HUES64 (cell line): ENCODE measurements around the gene ZMYND10. TPM values are rescaled to one million over a fixed set of nuclear protein-coding genes. Genes with fewer than 3 reads are reported as not detected.

ENCODE experiments used
- H3K27ac ChIP-seq: 2 replicates; pipeline ENCODE4 v1.7.0; 2013; ENCODE audit warnings: low read depth, low read length, inconsistent platforms
- H3K27me3 ChIP-seq: 2 replicates; pipeline ENCODE4 v1.6.1; 2013; ENCODE audit warnings: mild to moderate bottlenecking, low read length; ENCODE audit not compliant: insufficient read depth
- H3K36me3 ChIP-seq: 2 replicates; pipeline ENCODE4 v1.6.1; 2013; ENCODE audit warnings: mild to moderate bottlenecking, low read length; ENCODE audit not compliant: insufficient read depth
- H3K4me1 ChIP-seq: 2 replicates; pipeline ENCODE4 v1.6.1; 2013; ENCODE audit warnings: mild to moderate bottlenecking, low read length, moderate library complexity; ENCODE audit not compliant: insufficient read depth
- H3K4me3 ChIP-seq: 2 replicates; pipeline ENCODE4 v1.5.1; 2013; ENCODE audit warnings: mild to moderate bottlenecking, low read length, moderate library complexity
- H3K9ac ChIP-seq: 2 replicates; pipeline ENCODE4 v1.6.1; 2013; ENCODE audit warnings: mild to moderate bottlenecking, low read depth, low read length
- H3K9me3 ChIP-seq: 2 replicates; pipeline ENCODE4 v1.6.1; 2013; ENCODE audit warnings: low read depth, low read length; ENCODE audit not compliant: insufficient read depth
- WGBS: fragments of 150-250, 120-280 bp; methylation state at CpG from one replicate; pipeline ENCODE4 v1.1.7; 2013; ENCODE audit warnings: missing lambda C conversion rate; 5-methylcytosine and 5-hydroxymethylcytosine counted together
- polyA plus RNA-seq, 2 experiments: library from polyadenylated mRNA; stranded (reverse); fragments of 50-300 nt; gene quantifications; one replicate each; pipeline ENCODE4 v1.2.3, GENCODE V29; 2013

The ZMYND10 gene
- polyA plus RNA-seq (2013, experiment 1 of 2) = 0.55 TPM
- 0.19 TPM for polyA plus RNA-seq (2013, experiment 2 of 2)

GRCh38 chr3:50345586-50346234 lies at the start of gene ZMYND10:
TSS of gene ZMYND10 (minus strand) at chr3:50345732. CDS start at chr3:50345579, 153 bp downstream.
- peak within 1 kb of the TSS; percentile 56 for H3K4me3 ChIP-seq
- no peak within 1 kb of the TSS for H3K27ac ChIP-seq
- H3K9me3 ChIP-seq = no peaks in the 10 kb centered on the region
- peaks cover 7% of the 10 kb centered on the region for H3K36me3 ChIP-seq
- no peak within 1 kb of the TSS; the same call in 1 of the 2 replicates for H3K9ac ChIP-seq
- 11% methylated on average over 45 of the region's 45 CpGs for WGBS
- H3K4me1 ChIP-seq = no peaks in the 10 kb centered on the region
- H3K27me3 ChIP-seq = peaks cover 46% of the 10 kb centered on the region

- H3K4me1 ChIP-seq = no peaks in the 10 kb centered on the region
- no peak overlapping the region for H3K4me3 ChIP-seq
- 87% methylated on average over 5 of the region's 5 CpGs for WGBS
- no peak overlapping the region for H3K9ac ChIP-seq
- no peak overlapping the region for H3K27ac ChIP-seq
- no peaks in the 10 kb centered on the region for H3K36me3 ChIP-seq
- no peaks in the 10 kb centered on the region for H3K9me3 ChIP-seq
- no peaks in the 10 kb centered on the region for H3K27me3 ChIP-seq
Measured at GRCh38 chr3:50393061-50393460, 47.5 kb upstream of the ZMYND10 start.

GRCh38 chr3:50392101-50392715 lies 46.7 kb upstream of the ZMYND10 start:
- Histone ChIP-seq H3K27me3 (no peaks in the 10 kb centered on the region), H3K4me3 (no peak overlapping the region), H3K36me3 (no peaks in the 10 kb centered on the region), H3K9ac (no peak overlapping the region), H3K9me3 (no peaks in the 10 kb centered on the region), H3K27ac (no peak overlapping the region), H3K4me1 (no peaks in the 10 kb centered on the region)
- 80% methylated on average over 5 of the region's 5 CpGs for WGBS

- H3K4me1 ChIP-seq = no peaks in the 10 kb centered on the region
- no peaks in the 10 kb centered on the region for H3K9me3 ChIP-seq
- WGBS = 90% methylated on average over 10 of the region's 12 CpGs
- H3K36me3 ChIP-seq = no peaks in the 10 kb centered on the region
- no peak overlapping the region for H3K9ac ChIP-seq
- H3K27ac ChIP-seq = no peak overlapping the region
- no peak overlapping the region for H3K4me3 ChIP-seq
- no peaks in the 10 kb centered on the region for H3K27me3 ChIP-seq
Measured at GRCh38 chr3:50390508-50391224, 45.1 kb upstream of the ZMYND10 start.

- Histone ChIP-seq H3K4me3 (no peak overlapping the region), H3K9me3 (no peaks in the 10 kb centered on the region), H3K9ac (no peak overlapping the region), H3K27me3 (no peaks in the 10 kb centered on the region), H3K27ac (no peak overlapping the region), H3K4me1 (no peaks in the 10 kb centered on the region), H3K36me3 (no peaks in the 10 kb centered on the region)
- WGBS = 92% methylated on average over 6 of the region's 6 CpGs
Measured at GRCh38 chr3:50389414-50389767, 43.9 kb upstream of the ZMYND10 start.

GRCh38 chr3:50388720-50389413 lies 43.3 kb upstream of the ZMYND10 start:
- Histone ChIP-seq H3K9ac (no peak overlapping the region), H3K27me3 (no peaks in the 10 kb centered on the region), H3K9me3 (no peaks in the 10 kb centered on the region), H3K36me3 (no peaks in the 10 kb centered on the region), H3K27ac (no peak overlapping the region), H3K4me1 (no peaks in the 10 kb centered on the region), H3K4me3 (no peak overlapping the region)
- 83% methylated on average over 22 of the region's 22 CpGs for WGBS

- H3K9ac ChIP-seq = no peak overlapping the region
- H3K27me3 ChIP-seq = no peaks in the 10 kb centered on the region
- H3K9me3 ChIP-seq = no peaks in the 10 kb centered on the region
- H3K4me1 ChIP-seq = no peaks in the 10 kb centered on the region
- WGBS = 83% methylated on average over 25 of the region's 25 CpGs
- no peak overlapping the region for H3K27ac ChIP-seq
- no peaks in the 10 kb centered on the region for H3K36me3 ChIP-seq
- no peak overlapping the region for H3K4me3 ChIP-seq
Measured at GRCh38 chr3:50388016-50388719, 42.6 kb upstream of the ZMYND10 start.

- no peak overlapping the region for H3K4me3 ChIP-seq
- no peaks in the 10 kb centered on the region for H3K9me3 ChIP-seq
- WGBS = 94% methylated on average over 11 of the region's 13 CpGs
- no peaks in the 10 kb centered on the region for H3K27me3 ChIP-seq
- no peaks in the 10 kb centered on the region for H3K36me3 ChIP-seq
- H3K27ac ChIP-seq = no peak overlapping the region
- no peak overlapping the region for H3K9ac ChIP-seq
- no peaks in the 10 kb centered on the region for H3K4me1 ChIP-seq
Measured at GRCh38 chr3:50385754-50386153, 40.2 kb upstream of the ZMYND10 start.

GRCh38 chr3:50383750-50384149 lies 38.2 kb upstream of the ZMYND10 start:
- H3K4me1 ChIP-seq = no peaks in the 10 kb centered on the region
- no peaks in the 10 kb centered on the region for H3K27me3 ChIP-seq
- no peaks in the 10 kb centered on the region for H3K9me3 ChIP-seq
- 91% methylated on average over 6 of the region's 6 CpGs for WGBS
- no peaks in the 10 kb centered on the region for H3K36me3 ChIP-seq
- no peak overlapping the region for H3K9ac ChIP-seq
- no peak overlapping the region for H3K27ac ChIP-seq
- no peak overlapping the region for H3K4me3 ChIP-seq

GRCh38 chr3:50382722-50383121 lies 37.2 kb upstream of the ZMYND10 start:
- no peak overlapping the region for H3K9ac ChIP-seq
- H3K36me3 ChIP-seq = no peaks in the 10 kb centered on the region
- H3K4me1 ChIP-seq = no peaks in the 10 kb centered on the region
- H3K27me3 ChIP-seq = no peaks in the 10 kb centered on the region
- H3K4me3 ChIP-seq = no peak overlapping the region
- H3K27ac ChIP-seq = no peak overlapping the region
- no peaks in the 10 kb centered on the region for H3K9me3 ChIP-seq
- 88% methylated on average over 12 of the region's 12 CpGs for WGBS
